Measurements from ENCODE around the gene APOB.

Gene APOB

GRCh38 chr2:21044694-21045371 lies 960 bp upstream of the APOB start:
- DNase-seq = no peak

GRCh38 chr2:21042958-21043743 lies 722 bp downstream of the APOB start:
- peak; percentile 33 for DNase-seq

- no peak for DNase-seq
These were observed 1.2 kb downstream of the APOB start for GRCh38 chr2:21042708-21042957.

DNA sequence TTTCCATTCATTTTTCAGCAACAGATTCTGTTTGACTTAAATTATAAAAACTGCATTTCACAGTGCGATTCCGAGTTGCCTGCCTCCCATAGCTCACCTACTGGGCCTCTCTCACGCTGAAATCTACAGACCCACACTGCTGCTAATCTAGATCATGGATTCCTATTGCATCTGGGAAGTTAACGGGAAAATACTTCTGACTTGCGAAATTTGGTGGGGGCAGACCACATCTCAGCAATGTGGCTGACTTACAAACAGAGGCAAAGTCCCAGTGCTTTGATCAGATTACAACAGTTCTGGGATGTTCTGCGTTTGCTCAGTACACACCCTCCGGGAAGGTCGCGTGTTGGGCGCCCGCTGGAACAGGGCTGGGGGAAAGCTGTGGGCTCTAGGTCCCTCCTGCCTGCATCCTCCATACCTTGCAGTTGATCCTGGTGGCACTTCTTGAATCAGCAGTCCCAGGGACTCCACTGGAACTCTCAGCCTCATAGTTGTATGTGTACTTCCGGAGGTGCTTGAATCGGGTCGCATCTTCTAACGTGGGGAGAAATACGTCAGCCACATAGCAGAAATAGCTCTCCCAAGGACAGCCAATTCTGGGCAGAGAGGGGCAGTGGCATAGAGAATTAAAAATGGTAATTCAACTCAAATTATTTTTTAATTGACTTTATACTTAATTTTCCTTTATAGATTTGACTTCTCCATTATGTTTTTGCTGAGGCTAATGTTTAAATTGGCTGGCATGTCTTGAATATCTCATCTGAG lies 1.7 kb downstream of the APOB start:
- no peak for DNase-seq

GRCh38 chr2:21041462-21041861 lies 2.4 kb downstream of the APOB start:
- DNase-seq = no peak

DNA sequence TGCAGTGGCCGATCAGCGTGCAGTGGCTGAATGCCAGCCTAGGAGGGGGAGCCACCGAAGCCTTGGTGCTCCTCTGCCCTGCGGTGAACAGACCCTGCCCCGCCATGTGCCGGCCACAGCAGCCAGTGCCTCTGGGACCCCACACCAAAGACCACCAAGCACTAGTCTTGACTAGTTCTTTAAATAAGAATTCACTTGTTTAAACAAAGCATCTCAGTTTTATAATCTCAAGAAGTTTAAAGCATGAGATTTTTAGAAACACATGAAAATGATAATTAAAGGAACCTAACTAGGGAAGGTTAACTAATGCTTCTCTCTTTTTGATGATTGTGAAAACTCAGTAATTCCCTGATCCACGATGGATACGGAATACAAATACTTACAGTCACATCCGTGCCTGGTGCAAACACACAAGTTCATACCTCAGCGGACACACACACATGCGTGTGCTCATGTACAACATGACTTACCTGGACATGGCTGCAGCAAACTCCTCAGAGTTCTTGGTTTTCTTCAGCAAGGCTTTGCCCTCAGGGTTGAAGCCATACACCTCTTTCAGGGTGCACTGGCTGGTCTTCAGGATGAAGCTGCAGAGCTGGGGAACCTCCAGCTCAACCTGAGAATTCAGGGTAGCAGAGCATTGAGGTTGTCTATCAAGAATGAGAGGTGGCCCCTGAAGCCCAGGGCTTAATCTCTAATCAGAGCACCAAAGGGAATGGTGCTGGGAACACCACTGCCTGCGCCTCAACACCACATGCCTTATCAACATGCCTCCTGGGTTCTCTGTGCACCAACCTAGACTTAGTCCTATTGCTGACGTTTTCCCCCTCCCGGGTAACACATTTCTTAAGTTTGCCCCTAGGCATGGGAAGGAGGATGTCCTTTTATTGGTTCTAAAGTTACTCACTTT lies 3.1 kb downstream of the APOB start:
- no peak for DNase-seq

GRCh38 chr2:21039979-21040467 lies 3.9 kb downstream of the APOB start:
- no peak for DNase-seq

- DNase-seq = no peak
These were observed 4.8 kb downstream of the APOB start for GRCh38 chr2:21039080-21039556.

DNA sequence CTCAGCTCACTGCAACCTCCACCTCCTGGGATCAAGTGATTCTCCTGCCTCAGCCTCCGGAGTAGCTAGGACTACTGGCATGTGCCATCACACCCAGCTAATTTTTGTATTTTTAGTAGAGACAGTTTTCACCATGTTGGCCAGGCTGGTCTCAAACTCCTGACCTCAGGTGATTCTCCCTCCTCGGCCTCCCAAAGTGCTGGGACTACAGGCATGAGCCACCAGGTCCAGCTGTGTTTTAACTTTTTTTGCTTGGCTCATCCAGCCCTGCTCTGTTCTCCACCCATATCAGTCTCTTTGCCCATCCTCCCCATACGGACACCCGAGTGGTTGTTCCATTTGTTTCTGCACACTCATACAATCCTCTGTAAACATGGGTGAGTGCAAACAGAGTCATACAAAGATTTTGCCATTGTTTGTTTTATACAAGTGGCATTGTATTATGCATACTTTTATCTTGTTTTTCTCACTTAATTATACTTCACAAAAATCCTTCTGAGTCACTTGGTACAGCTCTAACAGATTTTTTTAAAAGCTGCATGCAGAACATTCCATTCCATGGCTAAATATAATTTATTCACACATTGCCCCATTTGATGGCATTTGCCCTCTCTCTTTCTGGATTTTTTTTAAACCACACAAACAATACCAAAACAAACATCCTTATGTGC lies 5.3 kb downstream of the APOB start:
- no peak for DNase-seq

DNA sequence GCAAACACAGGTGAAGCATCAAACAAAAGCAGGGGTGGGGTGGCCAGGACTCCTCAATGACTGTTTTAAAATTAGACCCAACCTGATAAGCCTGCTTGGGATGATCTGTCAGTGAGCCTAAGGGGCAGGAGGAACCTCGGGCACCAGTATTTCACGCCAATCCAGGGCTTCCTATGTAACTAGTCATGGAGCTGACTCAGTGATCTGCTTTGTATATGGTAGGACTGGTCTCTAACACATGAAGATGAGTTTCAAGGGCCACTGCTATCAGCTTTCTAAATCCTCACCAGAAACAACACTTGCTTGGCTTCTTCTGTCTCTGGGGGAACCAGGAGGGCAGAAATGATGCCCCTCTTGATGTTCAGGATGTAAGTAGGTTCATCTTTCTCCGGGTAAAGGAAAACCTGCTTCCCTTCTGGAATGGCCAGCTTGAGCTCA lies 6.2 kb downstream of the APOB start:
- no peak for DNase-seq

- no peak for DNase-seq
These were observed 6.9 kb downstream of the APOB start for GRCh38 chr2:21036708-21037670.

GRCh38 chr2:21035974-21036707 lies 7.7 kb downstream of the APOB start:
- DNase-seq = no peak

- no peak for DNase-seq
These were observed 8.4 kb downstream of the APOB start for GRCh38 chr2:21035282-21035973.

DNA sequence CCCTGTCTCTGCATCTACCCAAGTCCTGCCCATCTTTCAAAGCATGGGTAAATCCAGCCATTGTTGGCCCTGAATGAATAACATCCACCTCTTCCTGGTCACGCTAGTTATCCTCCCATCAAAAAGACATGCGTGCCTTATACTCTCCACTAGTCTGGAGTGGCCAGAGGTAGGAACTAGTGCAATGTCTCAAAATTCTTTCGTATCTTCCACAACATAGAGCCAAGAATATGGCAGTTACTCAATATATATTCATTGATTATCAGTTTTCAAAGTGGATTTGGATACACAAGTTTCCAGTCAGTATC lies 8.9 kb downstream of the APOB start:
- no peak for DNase-seq

DNA sequence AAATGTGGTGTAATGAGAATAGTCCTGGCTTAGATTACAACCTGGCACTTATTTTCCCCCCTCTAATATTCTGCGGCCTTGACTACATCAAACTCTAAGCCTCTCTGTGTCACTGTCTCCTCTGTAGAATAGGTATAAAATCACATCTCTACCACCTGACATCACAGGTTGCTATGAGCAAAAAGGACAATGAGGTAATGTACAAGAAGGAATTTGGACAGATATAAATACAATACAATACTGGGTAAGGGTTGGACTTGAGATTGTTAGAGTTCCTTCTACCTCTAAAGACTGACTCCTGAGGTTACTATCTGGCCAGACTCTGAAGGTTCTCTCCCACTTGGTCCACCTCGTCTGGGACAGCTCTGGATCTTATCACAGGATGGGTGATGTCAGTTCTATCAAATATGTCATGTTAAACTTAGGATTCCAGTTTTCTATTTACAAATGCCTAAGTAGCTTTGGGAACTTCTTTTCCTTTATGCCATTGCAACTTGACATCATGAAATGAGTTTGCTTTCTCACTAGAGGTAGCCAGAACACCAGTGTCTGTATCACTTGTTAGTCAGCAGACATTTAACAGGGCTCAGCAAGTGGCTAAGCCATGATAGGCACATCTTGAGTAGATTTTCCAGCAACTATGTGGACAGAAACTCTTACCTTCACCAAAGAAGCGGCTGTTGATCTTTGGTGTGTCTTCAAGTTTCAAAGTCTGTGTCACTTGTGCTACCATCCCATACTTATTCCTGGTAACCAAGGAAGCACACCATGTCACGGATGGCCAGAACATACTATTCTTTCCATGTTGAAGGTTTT lies 9.5 kb downstream of the APOB start:
- DNase-seq = no peak

- no peak for DNase-seq
These were observed 10.4 kb downstream of the APOB start for GRCh38 chr2:21033237-21034155.

Measured in NCI-H1105 (cell line).